ENCODE data around the gene SFMBT1.

The SFMBT1 gene

GRCh38 chr3:52912885-52913731 is 132.8 kb downstream of the SFMBT1 start:
- no peak for DNase-seq

GRCh38 chr3:52910823-52911222 is 135.1 kb downstream of the SFMBT1 start:
- no peak for DNase-seq

GRCh38 chr3:52907497-52907896 is 138.4 kb downstream of the SFMBT1 start:
- no peak for DNase-seq

- no peak for DNase-seq
Observed at GRCh38 chr3:52904552-52904951, 141.3 kb downstream of the SFMBT1 start.

GRCh38 chr3:52904000-52904399 is 141.9 kb downstream of the SFMBT1 start:
- no peak for DNase-seq

GRCh38 chr3:52897130-52898122 is 148.4 kb downstream of the SFMBT1 start, which contains the start of gene STIMATE:
Gene STIMATE (minus strand): TSS chr3:52897548. CDS start chr3:52897450, 98 bp downstream.
- peak; percentile 81 for DNase-seq

GRCh38 chr3:52896613-52897012 is 149.3 kb downstream of the SFMBT1 start:
- no peak for DNase-seq

- no peak for DNase-seq
Observed at GRCh38 chr3:52896151-52896550, 149.7 kb downstream of the SFMBT1 start.

- DNase-seq: no peak
Observed at GRCh38 chr3:52895418-52895817, 150.5 kb downstream of the SFMBT1 start.

- DNase-seq: no peak
Observed at GRCh38 chr3:52894756-52895155, 151.1 kb downstream of the SFMBT1 start.

- no peak for DNase-seq
Observed at GRCh38 chr3:52893723-52894122, 152.2 kb downstream of the SFMBT1 start.

- no peak for DNase-seq
Observed at GRCh38 chr3:52892625-52893311, 153.1 kb downstream of the SFMBT1 start.

GRCh38 chr3:52892290-52892624 is 153.6 kb downstream of the SFMBT1 start:
- DNase-seq: no peak

GRCh38 chr3:52891615-52892081 is 154.2 kb downstream of the SFMBT1 start:
- peak; percentile 49 for DNase-seq

GRCh38 chr3:52891164-52891563 is 154.7 kb downstream of the SFMBT1 start:
- no peak for DNase-seq

- DNase-seq: peak; percentile 8
Observed at GRCh38 chr3:52890735-52891134, 155.1 kb downstream of the SFMBT1 start.

- DNase-seq: no peak
Observed at GRCh38 chr3:52889901-52890300, 156.0 kb downstream of the SFMBT1 start.

- no peak for DNase-seq
Observed at GRCh38 chr3:52887166-52887565, 158.7 kb downstream of the SFMBT1 start.

- DNase-seq: no peak
Observed at GRCh38 chr3:52886049-52886730, 159.7 kb downstream of the SFMBT1 start.

GRCh38 chr3:52882377-52882776 is 163.5 kb downstream of the SFMBT1 start:
- no peak for DNase-seq

GRCh38 chr3:52881871-52882270 is 164.0 kb downstream of the SFMBT1 start:
- no peak for DNase-seq

GRCh38 chr3:52880474-52880873 is 165.4 kb downstream of the SFMBT1 start:
- no peak for DNase-seq

All from fibroblast of skin of right biceps (primary cell).